Measurements from ENCODE around the gene DYNC1LI2.

Gene DYNC1LI2

DNA sequence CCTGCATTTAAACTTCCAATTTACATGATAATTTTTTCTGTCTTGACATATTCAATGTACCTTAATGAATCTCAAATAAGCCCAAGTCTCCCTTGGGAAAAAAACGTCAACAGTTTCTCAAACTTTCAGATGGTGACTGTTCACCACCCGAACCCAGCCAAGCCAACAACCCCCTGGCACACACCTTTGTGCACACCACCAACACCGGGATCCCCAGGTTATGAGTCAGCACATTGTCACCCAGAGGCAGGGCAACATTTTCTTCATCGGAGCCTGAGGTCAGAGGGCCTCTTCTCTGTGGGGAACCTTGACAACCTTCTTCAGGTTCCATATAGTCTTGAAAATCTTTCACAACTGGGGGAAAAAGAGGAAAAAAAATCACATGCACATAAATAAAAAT lies 15.5 kb downstream of the DYNC1LI2 start:
- DNase-seq, result peak; percentile 30

DNA sequence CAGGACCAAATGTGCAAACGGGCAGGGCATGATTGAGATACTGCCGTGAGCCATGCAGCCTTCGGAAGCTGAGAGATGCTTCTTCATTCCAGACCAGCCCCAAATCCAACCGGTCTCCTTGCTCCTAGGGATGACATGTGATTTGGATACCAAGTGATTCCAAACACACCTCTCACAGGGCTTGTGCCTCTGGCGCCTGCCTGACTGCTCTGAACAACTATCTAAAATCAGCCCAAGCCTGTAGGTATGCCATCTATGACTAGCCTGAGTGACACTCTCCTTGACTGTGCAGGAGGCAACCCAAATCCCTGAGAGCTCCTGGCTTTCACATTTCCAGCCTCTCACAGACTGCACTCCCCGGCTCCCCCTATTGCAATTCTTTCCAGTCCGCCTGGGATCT lies 20.3 kb downstream of the DYNC1LI2 start:
- no peak for DNase-seq

- no peak for DNase-seq
Observed at GRCh38 chr16:66728804-66729203, 22.6 kb downstream of the DYNC1LI2 start.

- DNase-seq, result no peak
Observed at GRCh38 chr16:66728117-66728787, 23.2 kb downstream of the DYNC1LI2 start.

DNA sequence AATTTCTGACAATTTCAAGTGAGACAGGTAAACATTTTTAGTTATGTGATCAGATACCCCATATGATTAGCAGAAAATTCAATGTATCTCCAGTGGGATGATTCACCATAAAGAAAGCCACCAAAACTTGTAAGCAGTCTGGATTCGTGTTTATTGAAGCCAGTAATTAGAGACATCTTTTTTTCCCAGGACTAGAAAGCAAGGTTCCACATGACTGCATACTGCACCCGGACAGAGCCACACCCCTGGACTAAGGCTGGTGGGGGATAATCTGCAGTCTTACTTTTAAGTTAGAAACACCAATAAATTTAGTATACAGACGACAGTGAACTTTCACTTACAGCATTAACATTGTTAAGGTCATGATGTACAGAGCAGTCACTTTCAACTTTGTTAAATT lies 30.6 kb downstream of the DYNC1LI2 start:
- no peak for DNase-seq

GRCh38 chr16:66719246-66719645 lies 32.2 kb downstream of the DYNC1LI2 start:
- DNase-seq, result no peak

- DNase-seq, result no peak
Observed at GRCh38 chr16:66717776-66718175, 33.6 kb downstream of the DYNC1LI2 start.

DNA sequence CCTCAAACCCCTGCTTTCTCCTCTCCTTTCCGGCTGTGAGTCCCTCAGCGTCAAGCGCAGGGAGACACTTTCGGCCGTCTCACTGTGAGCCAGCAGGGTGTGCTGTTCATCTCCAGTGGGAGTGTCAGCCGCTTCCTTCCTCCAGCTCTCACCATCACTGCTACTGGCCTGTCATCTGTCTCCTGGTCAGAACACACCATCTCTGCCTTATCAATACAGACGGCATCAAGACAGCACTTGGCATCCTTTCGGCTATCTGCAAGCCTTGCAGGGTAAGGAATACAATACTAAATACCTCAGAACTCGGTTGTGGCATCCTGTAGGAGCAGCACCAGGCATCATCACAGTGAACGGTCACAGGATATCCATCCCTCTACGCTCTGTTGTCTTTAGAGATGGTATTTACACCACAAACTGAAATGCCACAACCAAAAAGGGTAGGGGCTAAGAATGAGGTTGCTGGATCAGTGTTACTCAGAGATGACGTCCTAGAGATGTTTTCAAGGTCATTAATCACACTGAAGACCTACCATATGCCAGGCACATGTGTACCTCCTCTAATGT lies 34.2 kb downstream of the DYNC1LI2 start:
- peak; percentile 33 for DNase-seq

- no peak for DNase-seq
Observed at GRCh38 chr16:66714654-66715307, 36.6 kb downstream of the DYNC1LI2 start.

GRCh38 chr16:66714062-66714461 lies 37.3 kb downstream of the DYNC1LI2 start:
- no peak for DNase-seq

DNA sequence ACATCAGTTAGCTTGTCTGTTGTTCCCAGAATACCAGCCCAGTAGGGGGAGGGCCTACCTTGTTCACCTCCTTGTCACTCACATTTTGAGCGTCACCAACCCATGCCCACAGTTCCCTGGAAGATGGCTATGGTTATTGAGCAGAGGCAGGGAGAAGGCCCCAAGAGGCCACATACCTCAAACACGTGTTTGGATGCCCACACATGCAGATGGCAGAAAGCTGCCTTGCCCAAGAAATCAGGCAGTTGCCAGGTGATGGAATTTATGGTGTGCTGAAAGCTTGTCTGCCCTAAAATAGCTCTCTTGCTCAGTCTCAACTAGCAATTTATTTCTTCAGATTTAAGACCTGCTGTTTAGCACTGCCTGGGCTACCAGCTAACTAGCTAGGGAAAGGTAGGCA lies 38.3 kb downstream of the DYNC1LI2 start:
- DNase-seq, result no peak

DNA sequence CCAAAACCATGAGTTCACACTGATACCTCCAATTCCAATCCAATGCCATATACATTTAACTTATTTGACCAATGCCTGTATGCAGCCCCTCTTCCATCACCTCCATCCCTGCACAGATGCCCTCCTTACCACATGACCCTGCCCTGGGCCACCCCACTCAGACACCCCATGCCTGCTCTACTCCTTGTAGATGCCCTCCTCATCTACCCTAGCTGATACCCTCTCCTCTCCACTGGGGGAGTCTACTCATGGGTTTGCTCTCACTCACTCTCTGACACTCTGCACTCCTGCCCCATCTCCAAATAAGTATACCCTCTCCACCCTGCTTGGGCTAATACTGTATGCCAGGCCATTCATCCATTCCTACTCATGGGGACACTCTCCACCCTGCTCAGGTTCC lies 38.9 kb downstream of the DYNC1LI2 start:
- no peak for DNase-seq

DNA sequence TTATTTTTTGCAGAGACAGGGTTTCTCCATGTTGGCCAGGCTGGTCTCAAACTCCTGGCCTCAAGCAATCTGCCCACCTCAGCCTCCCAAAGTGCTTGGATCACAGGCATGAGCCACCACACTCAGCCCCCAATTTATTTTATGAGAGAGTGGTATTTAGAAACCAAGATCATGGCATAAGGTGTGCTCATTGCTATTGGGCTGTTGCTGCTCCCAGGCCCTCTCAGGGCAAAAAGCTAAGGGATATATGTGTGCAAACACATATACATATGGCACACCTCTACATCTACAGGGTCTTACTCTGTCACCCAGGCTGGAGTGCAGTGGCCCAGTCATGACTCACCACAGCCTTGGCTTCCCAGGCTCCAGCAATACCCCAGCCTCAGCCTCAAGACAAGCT lies 39.8 kb downstream of the DYNC1LI2 start:
- no peak for DNase-seq

- no peak for DNase-seq
Observed at GRCh38 chr16:66706506-66706880, 44.9 kb downstream of the DYNC1LI2 start.

GRCh38 chr16:66705790-66706505 lies 45.5 kb downstream of the DYNC1LI2 start:
- no peak for DNase-seq

- no peak for DNase-seq
Observed at GRCh38 chr16:66703406-66704215, 47.8 kb downstream of the DYNC1LI2 start.

DNA sequence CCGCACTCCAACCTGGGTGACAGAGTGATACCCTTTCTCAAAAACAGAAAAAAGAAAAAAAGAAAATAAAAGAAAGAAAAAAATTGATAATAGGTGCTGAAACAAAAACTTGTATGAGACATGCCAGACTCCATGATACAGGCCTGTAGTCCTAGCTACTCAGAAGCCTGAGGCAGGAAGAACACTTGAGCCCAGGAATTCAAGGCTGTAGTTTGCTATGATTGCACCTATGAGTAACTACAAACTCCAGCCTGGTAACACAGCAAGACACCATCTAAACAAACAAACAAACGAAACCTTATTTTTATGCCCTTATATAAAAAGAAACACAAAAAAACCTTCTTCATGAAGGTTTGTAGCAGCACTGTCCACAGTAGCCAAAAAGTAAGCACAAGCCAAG lies 49.9 kb downstream of the DYNC1LI2 start:
- no peak for DNase-seq

DNA sequence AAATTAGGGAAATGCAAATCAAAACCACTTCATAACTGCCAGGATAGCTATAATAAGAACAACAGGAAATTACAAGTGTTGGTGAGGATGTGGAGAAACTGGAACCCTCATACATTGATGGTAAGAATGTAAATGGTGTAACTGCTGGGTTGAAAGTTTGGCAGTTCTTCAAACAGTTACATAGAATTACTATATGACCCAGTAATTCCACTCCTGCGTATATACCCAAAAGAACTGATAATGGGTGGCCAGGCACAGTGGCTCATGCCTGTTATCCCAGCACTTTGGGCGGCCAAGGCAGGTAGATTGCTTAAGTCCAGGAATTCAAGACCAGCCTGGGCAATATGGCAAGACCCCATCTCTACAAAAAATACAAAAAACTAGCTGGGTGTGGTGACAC lies 50.4 kb downstream of the DYNC1LI2 start:
- DNase-seq, result no peak

DNA sequence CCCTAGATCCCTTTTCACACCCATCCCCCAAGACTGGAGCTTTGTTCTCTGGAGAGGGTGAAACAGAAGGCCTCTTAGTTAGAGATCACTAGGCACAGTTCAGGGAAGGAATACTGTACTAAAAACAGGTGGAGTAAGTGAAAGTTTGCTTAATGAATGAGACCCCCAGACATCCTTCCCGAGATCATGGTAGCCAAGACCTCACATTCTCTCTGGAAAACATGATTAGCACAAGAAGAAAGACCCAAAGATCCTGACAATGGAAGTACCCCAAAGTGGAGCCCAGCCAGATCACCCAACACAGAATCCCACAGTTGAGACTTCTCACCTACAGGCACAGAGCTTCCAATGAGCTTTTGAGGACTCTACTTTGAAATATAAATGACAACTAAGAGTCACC lies 51.5 kb downstream of the DYNC1LI2 start:
- DNase-seq, result no peak

- no peak for DNase-seq
Observed at GRCh38 chr16:66698046-66698445, 53.4 kb downstream of the DYNC1LI2 start.

DNA sequence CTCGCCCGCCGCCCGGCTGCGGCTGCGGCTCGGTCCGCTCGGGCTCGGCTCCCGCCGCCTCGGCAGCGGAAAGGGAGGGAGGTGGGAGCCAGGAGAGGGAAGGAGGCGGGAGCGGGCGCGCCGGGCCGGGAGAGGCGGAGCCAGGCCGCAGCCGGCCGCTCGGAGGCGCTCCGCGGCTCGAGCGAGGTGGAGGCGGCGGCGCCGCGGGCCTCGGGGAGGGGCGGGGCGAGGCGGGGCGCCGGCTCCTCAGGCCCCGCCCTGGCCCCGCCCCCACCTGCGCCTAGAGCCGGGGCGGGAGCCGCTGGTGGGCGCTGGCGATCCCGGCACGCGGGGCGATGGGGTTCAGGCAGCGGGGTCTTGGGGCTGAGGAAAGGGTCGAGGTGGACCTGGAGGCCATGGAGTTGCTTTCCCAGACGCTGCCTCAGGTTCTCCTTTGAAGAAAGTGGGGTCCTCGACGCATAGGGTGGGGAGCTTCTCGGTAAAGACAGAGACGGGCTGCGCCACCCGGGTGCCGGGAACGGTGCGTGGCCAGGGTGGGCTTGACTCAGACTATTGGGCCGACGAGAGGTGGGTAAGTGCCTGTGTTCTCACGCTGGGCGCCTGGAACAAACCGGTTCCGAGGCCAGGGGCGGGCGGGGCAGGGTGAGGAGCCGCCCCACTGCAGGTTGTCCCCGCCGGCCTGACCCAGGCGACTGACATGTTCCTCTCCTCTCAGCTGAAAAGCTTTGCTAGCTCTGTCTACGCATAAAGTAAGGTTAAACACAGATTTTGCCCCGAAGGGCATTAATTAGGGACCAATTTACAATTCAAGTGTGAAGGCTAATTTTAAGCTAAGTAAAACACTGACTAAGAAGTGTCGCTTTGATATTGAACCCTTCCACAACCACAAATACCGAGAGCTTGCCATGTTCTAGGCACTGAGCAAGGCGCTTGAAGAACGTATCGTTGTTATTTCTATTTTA lies 54.5 kb downstream of the DYNC1LI2 start, which contains the start of gene CMTM4:
TSS of gene CMTM4 (minus strand) at position 75 of the 962 bp plus-strand sequence. CDS start 218 bp downstream, outside the sequence.
- DNase-seq, result peak; percentile 79
